H1 (cell line): Measurements from ENCODE around the gene AMBP. TPM values are rescaled to one million over a fixed set of nuclear protein-coding genes. Genes with fewer than 3 reads are reported as not detected.
A peak's percentile ranks its signal among the peaks of the same experiment; 100 is the strongest.

Experiments
- CTCF ChIA-PET: fragments of 300-600 bp; sonication (Branson Sonifier 250); formaldehyde crosslinking; loops from one replicate; lab custom pipeline; 2021; ENCODE audit not compliant: partially characterized antibody; lab: Charles Lee
- POLR2A ChIA-PET: fragments of 300-600 bp; sonication (Branson Sonifier 250); formaldehyde crosslinking; loops from one replicate; lab custom pipeline; 2021; ENCODE audit warnings: inconsistent platforms; ENCODE audit not compliant: partially characterized antibody; lab: Charles Lee
- DNase-seq, 2 experiments: peaks; one replicate each; pipeline versions ENCODE4 v3.0.0 to v3.0.0-alpha.2; 2010 to 2022; ENCODE audit warnings: low spot score in 2 of 2, low read depth in 1 of 2, mixed read lengths in 1 of 2
- FAIRE-seq: peaks from 2 replicates; lab custom pipeline; 2011; peaks lifted over from hg19 to GRCh38; lab: Jason Lieb, UNC
- H2AFZ ChIP-seq: 2 replicates; pipeline ENCODE4 v1.8.1; 2012; ENCODE audit warnings: low read length, inconsistent platforms
- H2AK5ac ChIP-seq: 2 replicates; pipeline ENCODE4 v1.6.1; 2013; ENCODE audit warnings: low read depth, low read length
- H2BK120ac ChIP-seq: replicated peaks from 2 replicates; pipeline ENCODE3; 2013; ENCODE audit warnings: low read depth, low read length, inconsistent platforms
- H2BK12ac ChIP-seq: 2 replicates; pipeline ENCODE4 v1.6.1; 2013; ENCODE audit warnings: low read depth, low read length
- H2BK15ac ChIP-seq: 2 replicates; pipeline ENCODE4 v1.6.1; 2013; ENCODE audit warnings: low read length
- H2BK20ac ChIP-seq: 2 replicates; pipeline ENCODE4 v1.6.1; 2013; ENCODE audit warnings: low read length
- H2BK5ac ChIP-seq: 2 replicates; pipeline ENCODE4 v1.6.1; 2013; ENCODE audit warnings: low read depth, low read length
- H3K14ac ChIP-seq: 2 replicates; pipeline ENCODE4 v1.6.1; 2013; ENCODE audit warnings: inconsistent platforms; ENCODE audit not compliant: insufficient read length
- H3K18ac ChIP-seq: 2 replicates; pipeline ENCODE4 v1.6.1; 2013; ENCODE audit warnings: low read length; ENCODE audit errors: extremely low read depth
- H3K23ac ChIP-seq: 2 replicates; pipeline ENCODE4 v1.6.1; 2013; ENCODE audit warnings: inconsistent platforms; ENCODE audit not compliant: insufficient read length
- H3K23me2 ChIP-seq: 2 replicates; pipeline ENCODE4 v1.6.1; 2013; ENCODE audit warnings: low read depth, low read length
- H3K27ac ChIP-seq: 2 replicates; pipeline ENCODE4 v1.6.1; 2011; ENCODE audit warnings: low read depth, low read length, inconsistent platforms
- H3K27me3 ChIP-seq, 4 experiments: replicated peaks in 1 of 4; 1 replicate in 1 of 4; 2 replicates in 3 of 4; pipeline versions ENCODE4 v1.6.1 to v1.8.1; 2011 to 2013; ENCODE audit warnings: low read length in 3 of 4, mild to moderate bottlenecking in 3 of 4, inconsistent platforms in 2 of 4, mixed read lengths in 2 of 4, moderate library complexity in 1 of 4; ENCODE audit not compliant: control insufficient read depth in 3 of 4, insufficient read depth in 3 of 4; ENCODE audit errors: extremely low read depth in 1 of 4
- H3K36me3 ChIP-seq, 4 experiments: 2 replicates each; pipeline versions ENCODE4 v1.6.1 to v1.8.1; 2011 to 2013; ENCODE audit warnings: mild to moderate bottlenecking in 4 of 4, low read length in 3 of 4, moderate library complexity in 2 of 4, control low read depth in 1 of 4, inconsistent platforms in 1 of 4; ENCODE audit not compliant: insufficient read depth in 4 of 4, control insufficient read depth in 2 of 4
- H3K4ac ChIP-seq: replicated peaks from 2 replicates; pipeline ENCODE3; 2013; ENCODE audit warnings: low read length, low read depth, mixed read lengths, inconsistent platforms; ENCODE audit not compliant: insufficient read length
- H3K4me1 ChIP-seq, 4 experiments: replicated peaks in 1 of 4; 1 replicate in 1 of 4; 2 replicates in 3 of 4; pipeline versions ENCODE4 v1.6.1 to v1.8.1; 2011 to 2013; ENCODE audit warnings: low read length in 3 of 4, inconsistent platforms in 2 of 4, mixed read lengths in 1 of 4; ENCODE audit not compliant: insufficient read depth in 4 of 4, control insufficient read depth in 3 of 4
- H3K4me2 ChIP-seq, 2 experiments: 2 replicates each; pipeline versions ENCODE4 v1.6.1 to v1.8.1; 2011 to 2013; ENCODE audit warnings: low read depth in 2 of 2, low read length in 2 of 2, control low read depth in 1 of 2, inconsistent platforms in 1 of 2, mild to moderate bottlenecking in 1 of 2; ENCODE audit not compliant: insufficient read depth in 1 of 2
- H3K4me3 ChIP-seq, 4 experiments: fragments of 200-600, 300-600 bp in 1 of 4; sonication (generic), shearing (Covaris generic), sonication (Bioruptor Twin) in 1 of 4; 2 replicates each; pipeline versions ENCODE4 v1.5.1 to v1.8.1; 2011 to 2016; ENCODE audit warnings: low read length in 4 of 4, low read depth in 3 of 4, control low read depth in 2 of 4, inconsistent platforms in 2 of 4, mild to moderate bottlenecking in 2 of 4, mixed read lengths in 1 of 4, moderate library complexity in 1 of 4; ENCODE audit not compliant: insufficient read depth in 2 of 4; ENCODE audit errors: extremely low read depth in 1 of 4
- H3K56ac ChIP-seq: replicated peaks from 2 replicates; pipeline ENCODE3; 2013; ENCODE audit warnings: low read depth, mild to moderate bottlenecking, mixed read lengths, low read length, inconsistent platforms; ENCODE audit not compliant: insufficient read length
- H3K79me1 ChIP-seq: 2 replicates; pipeline ENCODE4 v1.6.1; 2013; ENCODE audit warnings: low read depth, low read length, control low read depth
- H3K79me2 ChIP-seq, 2 experiments: 2 replicates each; pipeline versions ENCODE4 v1.6.1 to v1.8.1; 2012 to 2013; ENCODE audit warnings: low read length in 2 of 2, mild to moderate bottlenecking in 2 of 2, inconsistent platforms in 1 of 2; ENCODE audit not compliant: insufficient read depth in 2 of 2, control insufficient read depth in 1 of 2
- H3K9ac ChIP-seq, 4 experiments: replicated peaks in 1 of 4; 1 replicate in 1 of 4; 2 replicates in 3 of 4; pipeline versions ENCODE4 v1.6.1 to v1.8.1; 2011 to 2013; ENCODE audit warnings: low read depth in 3 of 4, low read length in 3 of 4, control low read depth in 2 of 4, mild to moderate bottlenecking in 2 of 4, moderate library complexity in 2 of 4, inconsistent platforms in 1 of 4; ENCODE audit errors: extremely low read depth in 1 of 4
- H3K9me3 ChIP-seq, 2 experiments: 2 replicates each; pipeline versions ENCODE4 v1.6.1 to v1.8.1; 2012 to 2013; ENCODE audit warnings: mild to moderate bottlenecking in 2 of 2, moderate library complexity in 2 of 2, control low read depth in 1 of 2, inconsistent platforms in 1 of 2, low read depth in 1 of 2, low read length in 1 of 2, mixed read lengths in 1 of 2; ENCODE audit not compliant: insufficient read depth in 2 of 2
- H4K20me1 ChIP-seq, 2 experiments: replicated peaks in 1 of 2; 2 replicates each; pipeline versions ENCODE3 to v1.8.1; 2011 to 2013; ENCODE audit warnings: inconsistent platforms in 2 of 2, low read length in 2 of 2, mild to moderate bottlenecking in 1 of 2; ENCODE audit not compliant: insufficient read depth in 2 of 2, control insufficient read depth in 1 of 2
- H4K5ac ChIP-seq: 2 replicates; pipeline ENCODE4 v1.6.1; 2013; ENCODE audit warnings: low read length, low read depth, mixed read lengths, inconsistent platforms; ENCODE audit not compliant: insufficient read length
- H4K8ac ChIP-seq: 2 replicates; pipeline ENCODE4 v1.8.0; 2013; ENCODE audit warnings: mild to moderate bottlenecking, moderate library complexity, low read length, inconsistent platforms; ENCODE audit not compliant: insufficient read depth; ENCODE audit errors: extremely low read depth
- H4K91ac ChIP-seq: replicated peaks from 2 replicates; pipeline ENCODE3; 2013; ENCODE audit warnings: low read length, mixed read lengths, inconsistent platforms; ENCODE audit not compliant: insufficient read length
- WGBS, 2 experiments: shearing (Covaris generic) in 1 of 2; methylation state at CpG; one replicate each; pipeline versions ENCODE4 v1.1.6 to v1.1.7; 2013 to 2015; ENCODE audit warnings: low lambda C conversion rate in 2 of 2, mixed read lengths in 2 of 2, inconsistent platforms in 1 of 2, low coverage in 1 of 2, missing lambda C conversion rate in 1 of 2; ENCODE audit not compliant: insufficient replicate concordance in 2 of 2, insufficient coverage in 1 of 2, insufficient read length in 1 of 2; ENCODE audit errors: extremely low coverage in 1 of 2, missing lambda C conversion rate in 1 of 2; 5-methylcytosine and 5-hydroxymethylcytosine counted together
- polyA plus RNA-seq, 7 experiments: library from polyadenylated mRNA; depleted of rRNA in 3 of 7; stranded (reverse) in 5 of 7; unstranded in 2 of 7; fragments of >200 nt in 5 of 7; fragments of 200-250 nt in 2 of 7; gene quantifications; 1 replicate in 5 of 7; 2 replicates in 1 of 7; 4 replicates in 1 of 7; pipeline versions ENCODE4 v1.2.1 to v1.2.3, GENCODE V29; 2011 to 2013; ENCODE audit warnings: missing spikeins in 2 of 7, mixed read lengths in 2 of 7
- total RNA-seq: library from RNA; stranded (reverse); fragmentation: NEBNext Ultra II Directional; extraction: Animal tissue kit (Norgen Biotek cat#: 25700); gene quantifications from 2 replicates; pipeline ENCODE4 v1.2.1, GENCODE V29; 2021

AMBP gene
- total and polyA plus RNA-seq, 2 of the 8 experiments (the other 6 are each of a cell fraction or from before 2014, with no cell fraction given), result 3.0 to 4.0 TPM

GRCh38 chr9:114011313-114011712 lies 66.8 kb downstream of the AMBP start:
- CTCF ChIA-PET, result interaction anchor here (1.3 kb wide), 1 partner anchor 274 kb away, joined by 3 read pairs; no protein-coding TSS in a partner anchor
- peaks cover 0 to 16% (median 2%) of the 10 kb centered on the region in 4 experiments; a peak in 4 of 8 replicates for H3K36me3 ChIP-seq
- H2BK20ac ChIP-seq, result no peak overlapping the region
- WGBS, 2 experiments, result 81% methylated on average over 9 of the region's 9 CpGs; no CpG with 5 or more reads in 1 of the 2 experiments
- no peak overlapping the region for H2AK5ac ChIP-seq
- POLR2A ChIA-PET, result interaction anchor here (0.6 kb wide), 1 partner anchor 44 kb away, joined by 3 read pairs; no protein-coding TSS in a partner anchor
- no peaks in the 10 kb centered on the region for H3K27me3 ChIP-seq
- H4K20me1 ChIP-seq, result peaks cover 0 to 2% of the 10 kb centered on the region in 2 experiments
- FAIRE-seq, result no peak
- peak in 1 of 2 experiments; percentile 42 for DNase-seq
- no peak overlapping the region for H4K91ac ChIP-seq
- H3K79me1 ChIP-seq, result no peaks in the 10 kb centered on the region
- no peak overlapping the region for H3K14ac ChIP-seq
- H3K4me3 ChIP-seq, result no peak overlapping the region
- no peak overlapping the region for H3K18ac ChIP-seq
- no peak overlapping the region for H3K23ac ChIP-seq
- no peak overlapping the region for H3K4ac ChIP-seq
- peaks cover 0 to 5% (median 2%) of the 10 kb centered on the region in 4 experiments; a peak in 2 of 7 replicates for H3K4me1 ChIP-seq
- no peak overlapping the region for H2AFZ ChIP-seq
- no peaks in the 10 kb centered on the region for H3K23me2 ChIP-seq
- H4K5ac ChIP-seq, result no peak overlapping the region
- no peak overlapping the region for H2BK5ac ChIP-seq
- no peak overlapping the region for H3K27ac ChIP-seq
- no peak overlapping the region for H4K8ac ChIP-seq
- H3K4me2 ChIP-seq, result no peak overlapping the region; a peak in 1 of 4 replicates
- no peaks in the 10 kb centered on the region for H3K79me2 ChIP-seq
- H2BK120ac ChIP-seq, result no peak overlapping the region
- H2BK12ac ChIP-seq, result no peak overlapping the region
- H3K9me3 ChIP-seq, result no peaks in the 10 kb centered on the region
- no peak overlapping the region for H3K56ac ChIP-seq
- no peak overlapping the region for H2BK15ac ChIP-seq
- no peak overlapping the region for H3K9ac ChIP-seq
